Measurements from ENCODE around the gene MAPK4.

MAPK4 gene

DNA sequence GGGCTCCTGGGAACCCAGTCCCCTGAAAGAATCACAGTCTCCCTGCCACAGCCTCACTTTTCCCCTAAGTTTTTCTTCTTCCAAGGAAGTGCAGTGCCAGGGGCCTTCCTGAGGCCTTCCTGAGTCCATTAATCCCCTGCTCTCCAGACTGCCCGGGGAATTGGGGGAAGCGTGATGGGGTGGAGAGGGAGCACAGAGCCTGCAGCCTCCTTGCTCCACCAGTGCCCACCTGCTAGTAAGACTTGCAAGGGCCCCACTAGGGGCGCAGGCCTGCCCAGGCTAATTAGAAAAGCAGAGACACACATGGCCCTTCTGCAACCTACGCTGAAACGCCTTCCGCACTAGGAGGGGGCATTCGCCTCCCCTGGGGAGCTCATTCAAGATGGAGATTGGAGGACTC lies 149.3 kb downstream of the MAPK4 start:
- H3K4me2 ChIP-seq (ENCODE audit: insufficient read depth, low read length): no peak overlapping the region
- no peak overlapping the region for H3K27ac ChIP-seq (ENCODE audit: low read length)
- H4K20me1 ChIP-seq (ENCODE audit: insufficient read depth, low read length): no peaks in the 10 kb centered on the region
- TF ChIP-seq, protein P1, sequence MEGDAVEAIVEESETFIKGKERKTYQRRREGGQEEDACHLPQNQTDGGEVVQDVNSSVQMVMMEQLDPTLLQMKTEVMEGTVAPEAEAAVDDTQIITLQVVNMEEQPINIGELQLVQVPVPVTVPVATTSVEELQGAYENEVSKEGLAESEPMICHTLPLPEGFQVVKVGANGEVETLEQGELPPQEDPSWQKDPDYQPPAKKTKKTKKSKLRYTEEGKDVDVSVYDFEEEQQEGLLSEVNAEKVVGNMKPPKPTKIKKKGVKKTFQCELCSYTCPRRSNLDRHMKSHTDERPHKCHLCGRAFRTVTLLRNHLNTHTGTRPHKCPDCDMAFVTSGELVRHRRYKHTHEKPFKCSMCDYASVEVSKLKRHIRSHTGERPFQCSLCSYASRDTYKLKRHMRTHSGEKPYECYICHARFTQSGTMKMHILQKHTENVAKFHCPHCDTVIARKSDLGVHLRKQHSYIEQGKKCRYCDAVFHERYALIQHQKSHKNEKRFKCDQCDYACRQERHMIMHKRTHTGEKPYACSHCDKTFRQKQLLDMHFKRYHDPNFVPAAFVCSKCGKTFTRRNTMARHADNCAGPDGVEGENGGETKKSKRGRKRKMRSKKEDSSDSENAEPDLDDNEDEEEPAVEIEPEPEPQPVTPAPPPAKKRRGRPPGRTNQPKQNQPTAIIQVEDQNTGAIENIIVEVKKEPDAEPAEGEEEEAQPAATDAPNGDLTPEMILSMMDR (IDR thresholded peaks at IDR 0.05; ENCODE audit: borderline replicate concordance, extremely low read depth, low read length, poor library complexity, severe bottlenecking): no peak
- TF ChIP-seq EZH2 (IDR thresholded peaks at IDR 0.05; ENCODE audit: borderline replicate concordance, low read depth, low read length, severe bottlenecking): no peak
- ATAC-seq (ENCODE audit: insufficient read depth, low read depth): no peak
- peaks cover 5% of the 10 kb centered on the region for H3K27me3 ChIP-seq (ENCODE audit: insufficient read depth, low read length, poor library complexity)
- no peaks in the 10 kb centered on the region for H3K36me3 ChIP-seq (ENCODE audit: insufficient read depth, low read length)
- H3K4me3 ChIP-seq (ENCODE audit: low read depth in 1 of 2, low read length in 2 of 2): no peak overlapping the region
- no peak overlapping the region for H3K9ac ChIP-seq (ENCODE audit: low read depth, low read length)
- no peaks in the 10 kb centered on the region for H3K79me2 ChIP-seq (ENCODE audit: insufficient read depth, low read length)
- no peak overlapping the region for H2AFZ ChIP-seq (ENCODE audit: low read depth, low read length)
- no peak for DNase-seq
- H3K4me1 ChIP-seq (ENCODE audit: insufficient read depth, low read length): no peaks in the 10 kb centered on the region
- H3K9me3 ChIP-seq (ENCODE audit: insufficient read depth, low read length, severe bottlenecking): no peaks in the 10 kb centered on the region

DNA sequence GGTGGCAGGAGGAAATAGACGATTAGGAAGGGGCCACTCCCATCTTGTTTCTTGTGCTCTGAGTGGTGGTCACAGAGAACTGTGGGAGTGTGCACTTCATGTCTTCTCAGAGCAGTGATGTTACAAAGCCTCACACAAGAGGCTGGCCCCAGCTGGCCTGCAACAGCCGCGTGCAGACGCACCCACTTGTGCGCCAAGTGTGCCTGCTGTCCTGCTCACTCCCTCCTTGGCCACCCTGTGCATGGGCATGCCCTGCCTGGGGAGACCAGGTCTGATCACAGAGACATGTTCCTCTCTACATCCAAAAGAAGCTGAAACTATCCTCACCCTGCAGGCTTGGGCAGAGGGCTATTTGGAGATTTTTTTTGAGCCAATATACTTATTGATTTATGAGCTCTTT lies 151.5 kb downstream of the MAPK4 start:
- Histone ChIP-seq H2AFZ (ENCODE audit: low read depth, low read length) (no peak overlapping the region), H3K79me2 (ENCODE audit: insufficient read depth, low read length) (no peaks in the 10 kb centered on the region), H3K9ac (ENCODE audit: low read depth, low read length) (no peak overlapping the region), H3K4me1 (ENCODE audit: insufficient read depth, low read length) (no peaks in the 10 kb centered on the region), H3K4me3 (ENCODE audit: low read depth in 1 of 2, low read length in 2 of 2) (no peak overlapping the region), H3K36me3 (ENCODE audit: insufficient read depth, low read length) (no peaks in the 10 kb centered on the region), H4K20me1 (ENCODE audit: insufficient read depth, low read length) (no peaks in the 10 kb centered on the region), H3K9me3 (ENCODE audit: insufficient read depth, low read length, severe bottlenecking) (no peaks in the 10 kb centered on the region), H3K27me3 (ENCODE audit: insufficient read depth, low read length, poor library complexity) (peaks cover 5% of the 10 kb centered on the region), H3K4me2 (ENCODE audit: insufficient read depth, low read length) (no peak overlapping the region), H3K27ac (ENCODE audit: low read length) (no peak overlapping the region)
- no peak for DNase-seq
- TF ChIP-seq EZH2 (IDR thresholded peaks at IDR 0.05; ENCODE audit: borderline replicate concordance, low read depth, low read length, severe bottlenecking): no peak
- TF ChIP-seq, protein P1 (IDR thresholded peaks at IDR 0.05; ENCODE audit: borderline replicate concordance, extremely low read depth, low read length, poor library complexity, severe bottlenecking): no peak
- no peak for ATAC-seq (ENCODE audit: insufficient read depth, low read depth)

DNA sequence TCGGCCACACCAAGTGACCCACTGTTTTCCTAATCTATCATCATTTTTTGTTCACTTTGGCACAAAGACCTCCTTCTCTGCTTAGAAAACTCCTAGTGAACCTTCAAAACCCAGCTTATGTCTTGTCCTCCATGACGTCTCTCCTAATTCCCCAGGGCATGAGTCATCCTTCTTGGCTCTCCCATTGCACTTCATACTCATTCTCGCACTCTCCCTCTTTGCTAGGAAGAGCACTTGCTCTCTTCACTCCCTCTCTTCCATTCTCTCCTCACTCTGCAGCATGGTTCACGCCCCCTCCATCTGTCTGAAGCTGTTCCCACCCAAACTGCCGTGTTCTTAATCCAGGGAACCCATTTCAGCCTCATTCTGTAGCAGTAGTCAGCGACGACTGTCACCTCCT lies 156.0 kb downstream of the MAPK4 start:
- Histone ChIP-seq H3K4me1 (ENCODE audit: insufficient read depth, low read length) (no peaks in the 10 kb centered on the region), H3K27me3 (ENCODE audit: insufficient read depth, low read length, poor library complexity) (peaks cover 9% of the 10 kb centered on the region), H3K9me3 (ENCODE audit: insufficient read depth, low read length, severe bottlenecking) (no peaks in the 10 kb centered on the region), H3K27ac (ENCODE audit: low read length) (no peak overlapping the region), H3K36me3 (ENCODE audit: insufficient read depth, low read length) (no peaks in the 10 kb centered on the region), H3K4me3 (ENCODE audit: low read depth in 1 of 2, low read length in 2 of 2) (no peak overlapping the region), H3K4me2 (ENCODE audit: insufficient read depth, low read length) (no peak overlapping the region), H4K20me1 (ENCODE audit: insufficient read depth, low read length) (no peaks in the 10 kb centered on the region), H3K9ac (ENCODE audit: low read depth, low read length) (no peak overlapping the region), H2AFZ (ENCODE audit: low read depth, low read length) (no peak overlapping the region), H3K79me2 (ENCODE audit: insufficient read depth, low read length) (no peaks in the 10 kb centered on the region)
- no peak for ATAC-seq (ENCODE audit: insufficient read depth, low read depth)
- no peak for DNase-seq
- TF ChIP-seq, protein P1 (IDR thresholded peaks at IDR 0.05; ENCODE audit: borderline replicate concordance, extremely low read depth, low read length, poor library complexity, severe bottlenecking): no peak
- TF ChIP-seq EZH2 (IDR thresholded peaks at IDR 0.05; ENCODE audit: borderline replicate concordance, low read depth, low read length, severe bottlenecking): no peak

DNA sequence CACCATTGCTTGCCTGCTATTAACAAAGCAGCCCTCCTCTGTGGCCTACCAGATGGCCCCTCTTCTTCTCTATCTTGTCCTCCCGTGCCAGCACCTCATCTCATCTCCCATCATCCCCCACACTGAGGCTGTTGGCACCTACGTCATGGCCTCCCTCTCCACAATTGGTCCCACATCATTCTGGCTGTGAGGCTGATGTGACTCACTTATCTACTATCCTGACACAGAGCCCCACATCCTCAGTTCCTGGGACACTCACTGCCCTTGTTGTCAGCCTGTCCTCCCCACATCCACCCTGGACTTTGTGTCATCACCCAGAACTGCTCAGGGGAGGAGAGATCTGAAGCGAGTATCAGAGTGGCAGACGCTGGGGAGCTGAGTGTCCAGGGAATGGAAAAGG lies 157.0 kb downstream of the MAPK4 start:
- Histone ChIP-seq H3K27ac (ENCODE audit: low read length) (no peak overlapping the region), H3K79me2 (ENCODE audit: insufficient read depth, low read length) (no peaks in the 10 kb centered on the region), H2AFZ (ENCODE audit: low read depth, low read length) (no peak overlapping the region), H3K36me3 (ENCODE audit: insufficient read depth, low read length) (no peaks in the 10 kb centered on the region), H3K4me1 (ENCODE audit: insufficient read depth, low read length) (no peaks in the 10 kb centered on the region), H3K9ac (ENCODE audit: low read depth, low read length) (no peak overlapping the region), H3K4me3 (ENCODE audit: low read depth in 1 of 2, low read length in 2 of 2) (no peak overlapping the region), H3K9me3 (ENCODE audit: insufficient read depth, low read length, severe bottlenecking) (no peaks in the 10 kb centered on the region), H4K20me1 (ENCODE audit: insufficient read depth, low read length) (no peaks in the 10 kb centered on the region), H3K27me3 (ENCODE audit: insufficient read depth, low read length, poor library complexity) (peaks cover 9% of the 10 kb centered on the region), H3K4me2 (ENCODE audit: insufficient read depth, low read length) (no peak overlapping the region)
- no peak for TF ChIP-seq EZH2 (IDR thresholded peaks at IDR 0.05; ENCODE audit: borderline replicate concordance, low read depth, low read length, severe bottlenecking)
- TF ChIP-seq, protein P1 (IDR thresholded peaks at IDR 0.05; ENCODE audit: borderline replicate concordance, extremely low read depth, low read length, poor library complexity, severe bottlenecking): no peak
- ATAC-seq (ENCODE audit: insufficient read depth, low read depth) (no peak), DNase-seq (no peak)

All from DND-41 (cell line).